HG03097 (cell line): Measurements from ENCODE around the gene AQP1.

Experiments used
- ATAC-seq: cut with Tn5 transposase; IDR thresholded peaks from one replicate; pipeline ENCODE4 v1.9.1; 2021; ENCODE audit not compliant: unreplicated experiment, low FRiP score

AQP1 gene

DNA sequence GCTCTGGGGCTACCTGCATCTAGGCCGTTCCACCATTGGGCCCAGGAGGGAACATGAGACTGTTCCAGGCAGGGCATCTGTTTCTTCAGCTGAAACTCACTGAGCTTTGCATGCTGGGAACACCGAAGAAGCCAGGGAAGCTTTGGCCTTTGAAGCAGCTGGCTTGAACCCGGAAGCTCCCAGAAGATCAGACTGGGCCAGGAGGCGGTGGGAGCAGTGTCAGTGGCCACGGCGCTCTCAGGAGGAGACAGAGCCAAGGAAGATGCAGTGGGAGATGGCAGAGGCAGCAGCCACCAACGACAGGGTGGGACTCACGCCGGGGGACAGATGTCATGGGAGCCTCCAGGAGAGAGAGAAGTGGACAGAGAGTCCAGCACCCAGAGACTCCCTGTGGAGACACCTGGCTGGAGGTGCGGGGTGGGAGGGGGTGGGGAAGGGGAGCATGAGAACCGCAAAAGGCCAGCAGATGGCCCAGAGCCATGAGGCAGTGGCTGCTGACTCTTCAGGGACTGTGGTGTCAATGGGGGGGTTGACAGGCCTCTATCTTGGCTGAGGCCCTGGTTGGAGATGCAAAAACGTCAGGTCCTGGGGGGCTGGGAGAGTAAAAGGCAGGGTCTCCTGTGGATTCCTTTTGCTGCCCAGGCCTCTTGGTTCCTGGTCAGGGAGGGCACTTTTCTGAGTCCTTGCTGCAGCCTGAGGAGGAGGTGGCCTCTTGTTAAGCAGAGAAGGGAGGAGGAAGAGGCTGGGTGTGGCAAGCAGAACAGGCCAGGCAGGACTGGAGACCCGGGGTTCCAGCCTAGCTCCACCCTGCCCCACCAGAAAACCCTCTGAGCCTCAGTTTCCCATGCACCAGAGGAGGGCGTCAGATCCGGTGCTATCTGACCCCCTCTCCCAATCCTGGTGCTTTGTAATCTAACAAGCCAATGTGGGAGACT is 6.3 kb upstream of the AQP1 start:
- ATAC-seq = no peak

DNA sequence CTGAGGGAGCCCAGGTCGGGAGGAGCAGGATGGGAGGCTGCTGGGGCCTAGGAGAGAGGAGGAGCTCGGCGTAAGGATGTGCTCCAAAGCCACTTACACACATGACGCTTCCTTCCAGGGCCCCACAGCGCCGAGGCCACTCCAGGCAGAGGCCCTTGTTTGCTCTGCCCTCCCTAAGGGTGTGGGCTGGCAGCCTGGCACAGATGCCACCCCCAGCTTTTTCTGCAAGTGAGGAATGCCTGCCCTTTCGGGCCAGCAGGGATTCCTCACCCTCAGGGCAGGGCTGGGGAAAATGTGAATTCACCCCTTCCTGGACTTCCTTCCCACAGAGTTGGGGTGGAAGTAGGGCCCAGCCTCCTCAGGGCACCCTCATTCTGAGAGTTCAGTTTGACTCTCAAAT is 5.6 kb upstream of the AQP1 start:
- ATAC-seq = no peak

DNA sequence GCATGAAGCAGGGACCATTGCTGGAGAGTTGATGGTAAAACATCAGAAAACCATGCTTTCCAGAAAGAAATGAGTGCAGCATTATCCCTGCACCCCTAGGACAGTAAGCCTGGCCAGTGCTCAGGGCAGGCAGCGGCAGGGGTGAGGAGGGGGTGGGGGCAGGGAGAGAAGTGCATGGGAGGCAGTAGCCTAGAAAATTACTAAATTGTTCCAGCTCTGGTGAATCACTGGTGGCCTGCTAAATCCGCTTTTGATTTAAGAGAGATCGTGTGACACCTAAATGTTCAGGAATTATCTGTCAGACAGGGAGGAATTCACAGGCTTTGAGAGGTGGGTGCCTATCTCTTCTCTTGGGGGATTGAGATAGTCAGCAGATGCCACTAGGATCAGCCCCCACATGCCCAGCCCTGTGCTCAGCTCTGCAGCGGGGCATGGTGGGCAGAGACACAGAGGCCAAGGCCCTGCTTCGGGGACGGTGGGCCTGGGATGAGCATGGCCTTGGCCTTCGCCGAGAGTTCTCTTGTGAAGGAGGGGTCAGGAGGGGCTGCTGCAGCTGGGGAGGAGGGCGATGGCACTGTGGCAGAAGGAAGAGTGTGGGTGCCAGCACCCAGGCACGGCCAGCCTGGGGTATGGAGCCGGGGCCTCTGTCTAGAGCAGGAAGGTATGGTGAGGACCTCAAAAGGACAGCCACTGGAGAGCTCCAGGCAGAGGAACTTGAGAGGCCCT is 5.0 kb upstream of the AQP1 start:
- no peak for ATAC-seq

DNA sequence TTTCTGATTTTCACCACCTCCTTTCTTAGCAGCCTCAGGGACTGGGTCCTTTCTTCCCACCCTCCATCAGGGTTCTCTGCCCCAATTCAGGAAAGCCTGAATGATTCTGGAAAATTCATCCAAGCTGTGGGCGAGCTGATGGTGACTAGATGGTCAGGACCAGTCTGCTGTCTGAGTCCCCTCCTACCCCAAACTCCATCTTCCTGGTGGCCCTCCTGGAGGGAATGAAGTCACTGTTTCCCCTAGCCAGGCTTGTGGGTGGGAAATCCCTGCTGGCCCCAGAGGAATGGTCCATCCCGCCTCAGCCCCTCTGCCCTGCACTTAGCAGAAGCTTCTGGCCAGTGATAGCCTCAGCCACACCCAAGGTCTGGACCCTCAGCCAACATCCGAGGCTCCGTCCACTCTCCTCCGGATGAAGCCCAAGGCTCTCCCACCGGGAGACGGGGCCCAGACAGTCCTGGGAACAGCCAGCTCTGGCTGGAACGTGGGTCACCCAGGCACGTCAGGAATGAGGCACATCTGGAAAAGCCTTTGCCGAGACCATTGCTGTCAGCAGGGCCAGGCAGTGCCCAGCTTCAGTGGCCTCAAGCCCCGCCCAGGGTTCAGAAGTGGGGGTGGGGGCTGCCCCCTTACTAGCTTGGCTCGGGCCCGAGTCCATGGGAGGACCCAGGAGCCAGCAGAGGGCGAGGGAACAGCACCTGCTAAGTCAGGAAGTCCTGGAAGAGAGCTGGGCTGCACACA is 4.0 kb upstream of the AQP1 start:
- no peak for ATAC-seq

DNA sequence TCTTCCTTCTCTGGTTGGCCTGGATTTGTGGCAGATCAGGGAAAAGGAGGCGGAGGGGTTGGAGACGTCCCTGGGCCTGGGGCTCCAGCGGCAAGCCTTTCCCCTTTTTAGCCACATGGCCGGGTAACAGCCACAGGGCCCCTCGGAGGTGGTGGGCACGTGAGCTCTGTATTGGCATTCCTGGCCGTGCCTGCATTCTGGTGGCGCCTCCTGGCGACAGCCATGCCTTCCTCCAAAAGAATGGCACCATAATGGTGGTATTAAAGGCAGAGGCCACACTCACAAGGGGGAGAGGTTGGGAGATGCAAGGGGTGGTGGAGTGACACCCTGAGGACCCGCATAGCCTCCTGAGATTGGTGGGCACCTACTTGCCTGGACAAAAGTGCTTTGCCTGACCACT is 3.0 kb upstream of the AQP1 start:
- no peak for ATAC-seq

DNA sequence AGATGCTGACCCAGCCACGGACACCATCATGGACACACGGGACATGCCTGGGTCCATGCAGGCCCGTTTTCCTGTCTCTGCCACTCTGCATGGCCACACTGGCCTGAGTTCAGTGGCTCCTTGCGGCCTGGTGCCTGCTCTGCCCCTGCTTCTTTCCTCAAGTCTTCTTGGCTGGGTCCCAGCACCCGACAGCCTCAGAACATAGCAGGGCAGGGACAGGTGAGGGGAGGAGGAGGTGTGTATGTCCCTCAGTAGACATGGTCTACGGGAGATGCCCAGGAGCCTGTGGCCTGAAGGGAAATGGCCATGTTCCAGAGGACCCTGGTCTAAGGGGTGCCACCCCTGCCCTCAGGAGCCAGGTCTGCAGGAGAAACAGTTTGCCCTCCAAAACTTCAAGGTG is 2.2 kb upstream of the AQP1 start:
- ATAC-seq = no peak

DNA sequence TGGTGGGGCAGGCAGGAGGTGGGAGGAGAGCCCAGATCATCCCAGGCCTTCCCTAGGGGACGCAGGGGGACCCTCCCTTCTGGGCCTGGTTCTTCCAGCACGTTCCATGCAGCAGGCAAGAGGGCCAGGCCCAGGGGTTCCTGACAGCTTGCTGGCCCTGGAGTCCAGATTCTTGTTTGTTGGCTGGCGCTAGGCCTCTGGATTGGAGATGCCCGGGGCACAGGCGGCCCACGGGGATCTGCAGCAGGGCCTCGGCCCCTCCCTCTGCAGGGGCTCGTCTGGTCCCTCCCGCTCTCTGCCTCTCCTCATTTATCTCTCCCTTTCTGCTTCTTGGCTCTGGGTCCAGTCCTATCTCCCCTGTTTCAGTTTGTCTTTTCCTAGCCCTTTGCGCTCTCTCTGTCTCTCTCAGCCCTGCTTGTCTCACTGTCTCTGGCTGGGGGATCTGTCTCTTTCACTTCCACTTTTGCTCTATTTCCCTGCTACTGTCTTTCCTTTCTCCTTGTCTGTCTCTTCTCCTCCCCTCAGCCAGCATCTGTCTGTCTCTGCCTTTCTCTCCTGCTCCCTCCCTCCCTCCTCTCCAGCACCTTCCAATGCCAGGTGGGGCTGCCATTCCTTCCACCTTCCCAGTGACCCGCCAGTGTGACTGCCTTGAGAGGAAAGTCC is 1.1 kb upstream of the AQP1 start:
- no peak for ATAC-seq

DNA sequence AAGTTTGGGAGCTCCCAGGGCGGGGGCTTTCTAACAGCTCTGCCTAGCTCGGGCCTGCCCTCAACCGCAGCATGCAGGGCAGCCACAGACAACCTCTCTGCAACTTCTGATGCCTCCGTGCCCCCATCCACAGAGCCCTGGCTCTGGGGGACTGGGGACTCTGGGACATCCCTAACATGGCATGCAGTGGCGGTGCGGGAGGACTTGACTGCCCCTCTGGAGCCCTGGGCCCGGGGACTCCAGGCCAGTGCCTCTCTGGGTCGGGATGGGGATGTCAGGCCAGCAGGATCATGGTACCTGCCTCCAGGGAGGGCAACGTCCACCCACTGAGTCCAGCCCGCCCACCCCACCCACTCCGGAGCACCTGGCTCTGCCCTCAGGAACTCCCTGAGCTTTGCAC is 520 bp upstream of the AQP1 start:
- ATAC-seq = no peak

DNA sequence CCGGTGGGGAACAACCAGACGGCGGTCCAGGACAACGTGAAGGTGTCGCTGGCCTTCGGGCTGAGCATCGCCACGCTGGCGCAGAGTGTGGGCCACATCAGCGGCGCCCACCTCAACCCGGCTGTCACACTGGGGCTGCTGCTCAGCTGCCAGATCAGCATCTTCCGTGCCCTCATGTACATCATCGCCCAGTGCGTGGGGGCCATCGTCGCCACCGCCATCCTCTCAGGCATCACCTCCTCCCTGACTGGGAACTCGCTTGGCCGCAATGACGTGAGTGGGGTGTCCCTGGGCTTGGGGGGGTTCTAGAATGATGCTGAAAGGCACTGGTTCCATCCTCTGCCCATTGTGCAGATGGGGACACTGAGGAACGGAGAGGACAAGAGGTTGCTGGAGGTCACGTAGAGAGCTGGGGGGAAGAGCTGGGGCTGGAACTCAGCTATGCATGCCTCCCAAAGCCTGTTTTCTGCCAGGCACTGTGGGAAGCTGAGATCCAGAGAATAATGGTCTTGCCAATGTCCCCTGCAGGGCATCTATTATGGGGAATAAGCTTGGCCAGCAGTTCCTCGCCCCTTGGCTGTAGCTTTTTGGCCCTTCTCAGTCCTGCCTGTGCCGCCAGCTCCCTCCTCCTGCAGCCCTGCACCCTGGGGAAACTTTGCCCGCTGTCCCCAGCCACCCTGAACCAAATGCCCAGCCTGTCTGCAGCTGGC is 523 bp downstream of the AQP1 start:
- no peak for ATAC-seq

DNA sequence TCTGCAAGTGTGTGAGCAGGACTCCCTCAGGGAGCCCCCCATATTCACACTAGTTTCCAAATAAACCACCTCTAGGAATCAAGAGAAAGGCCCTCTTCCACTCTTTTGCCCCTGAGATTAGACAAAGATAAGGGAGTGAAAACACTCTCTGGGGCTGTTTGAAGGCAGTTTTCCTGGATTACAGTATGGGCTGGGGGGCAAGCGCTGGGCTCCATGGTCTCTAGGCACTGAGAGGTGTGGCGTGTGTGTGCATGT is 1.0 kb downstream of the AQP1 start:
- ATAC-seq = no peak

DNA sequence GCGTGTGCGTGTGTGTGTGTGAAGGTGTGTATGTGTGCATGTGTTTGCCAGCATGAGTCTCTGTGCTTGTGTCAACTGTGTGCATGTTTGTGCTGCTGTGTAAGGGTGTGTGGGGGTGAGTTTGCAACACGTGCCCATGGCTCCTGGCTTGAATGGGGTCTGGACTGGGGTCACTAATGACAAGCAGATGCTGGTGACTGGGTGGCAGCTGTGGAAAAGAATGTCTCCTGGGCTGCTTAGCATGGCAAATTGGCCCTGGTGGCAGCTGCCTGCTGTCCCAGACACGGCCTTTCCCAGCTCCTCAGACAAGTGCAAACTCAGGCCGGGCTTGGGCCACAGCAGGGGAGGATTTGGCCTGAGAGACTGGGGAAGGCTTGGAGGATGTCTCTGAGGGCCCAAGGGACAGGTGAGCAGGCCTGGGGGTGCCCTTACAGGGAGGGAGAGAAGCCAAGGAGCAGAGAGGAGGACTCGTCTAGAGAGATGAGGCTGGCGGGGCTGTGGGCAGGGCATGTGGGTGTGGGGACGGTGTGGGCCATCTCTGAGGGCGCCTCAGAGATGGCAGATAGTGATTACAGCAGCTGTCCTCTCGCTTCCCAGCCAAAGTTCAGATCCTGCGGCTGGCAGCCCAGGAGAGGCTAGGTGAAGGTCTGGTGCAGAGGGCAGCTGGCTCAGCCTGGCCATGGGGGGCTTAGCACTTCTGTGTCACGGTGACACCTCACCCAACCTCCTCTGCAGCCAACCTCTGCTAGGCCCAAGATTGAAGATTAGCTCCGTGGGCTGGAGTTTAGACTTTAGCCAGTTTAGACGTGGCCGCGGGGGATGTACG is 1.5 kb downstream of the AQP1 start:
- ATAC-seq = no peak

DNA sequence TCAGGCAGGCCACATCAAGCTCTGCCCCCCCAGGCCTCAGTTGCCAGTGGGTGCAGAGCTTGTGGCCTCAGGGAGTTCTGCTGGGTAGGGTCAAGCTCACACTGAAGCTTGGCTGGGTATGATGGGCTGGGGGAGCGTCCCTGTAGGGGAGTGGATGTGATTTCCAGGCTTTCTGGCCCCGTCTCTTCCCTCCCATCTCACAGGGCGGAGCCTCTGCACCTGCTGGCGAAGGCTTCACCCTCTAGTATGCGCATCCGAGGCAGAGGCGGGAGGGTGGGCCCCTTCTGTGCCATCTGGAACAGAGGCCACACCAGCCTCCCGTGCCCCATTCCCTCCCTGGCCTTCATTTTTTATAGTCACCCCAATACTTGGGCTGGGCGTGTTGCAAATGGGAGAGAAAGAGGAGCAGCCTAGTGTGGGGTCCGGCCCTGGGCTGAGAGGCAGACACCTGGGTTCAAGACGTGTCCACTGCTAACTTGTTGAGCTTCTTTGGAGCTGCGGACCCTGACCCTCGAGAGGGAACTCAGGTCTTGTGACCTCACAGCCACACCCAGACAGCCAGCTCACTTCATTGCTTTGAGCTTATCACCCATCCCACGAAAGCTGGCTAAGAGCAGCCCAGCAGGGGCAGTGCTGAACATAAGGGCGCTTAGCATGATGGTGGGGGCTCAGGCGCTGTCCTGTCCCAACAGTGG is 2.3 kb downstream of the AQP1 start:
- no peak for ATAC-seq

DNA sequence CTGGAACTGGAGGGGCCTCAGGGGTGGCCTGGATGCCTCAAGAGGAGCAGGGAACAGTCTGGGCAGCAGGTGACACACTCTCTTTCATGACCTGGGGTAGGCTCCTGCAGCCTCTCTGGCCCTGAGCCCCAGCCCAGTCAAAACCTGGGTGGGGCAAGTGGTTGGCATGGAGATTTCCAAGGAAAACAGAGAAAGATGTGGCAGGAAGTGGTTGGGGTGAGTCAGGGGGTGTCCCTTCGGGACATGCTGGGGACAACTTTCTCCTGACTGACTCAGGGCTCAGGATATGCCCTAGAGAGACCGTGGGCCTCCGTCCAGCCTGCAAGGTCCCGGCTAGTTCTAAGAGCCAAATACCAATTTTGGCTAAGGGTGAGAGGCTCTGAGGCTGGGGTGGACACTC is 2.9 kb downstream of the AQP1 start:
- no peak for ATAC-seq

DNA sequence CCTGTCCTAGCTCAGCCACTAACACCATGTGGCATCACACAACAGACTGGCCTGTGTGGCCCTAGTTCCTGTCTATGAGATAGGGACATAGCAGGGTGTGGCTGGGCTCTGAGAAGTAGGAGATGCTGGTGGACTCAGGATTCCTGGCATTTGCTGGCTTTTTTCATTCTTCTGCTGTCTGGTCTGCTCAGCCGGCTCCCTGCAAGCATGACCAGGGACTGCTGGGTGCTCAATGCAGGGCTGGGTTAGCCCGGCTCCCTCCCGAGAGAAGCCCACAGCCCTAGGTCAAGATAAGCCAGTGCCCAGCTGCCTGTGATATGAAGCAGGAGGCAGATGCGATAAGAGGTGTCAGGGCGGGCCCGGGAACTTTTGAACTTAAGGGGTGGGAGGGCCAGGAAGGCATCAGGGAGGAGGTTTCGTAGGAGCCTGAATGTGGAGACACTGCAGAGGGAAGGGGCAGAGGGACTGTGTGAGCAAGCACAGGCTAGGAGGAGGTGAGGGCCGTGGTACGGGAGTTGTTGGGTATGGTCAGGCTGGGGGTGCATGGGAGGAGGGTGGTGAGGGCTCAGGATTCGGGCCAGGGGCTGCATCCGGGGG is 3.5 kb downstream of the AQP1 start:
- no peak for ATAC-seq

DNA sequence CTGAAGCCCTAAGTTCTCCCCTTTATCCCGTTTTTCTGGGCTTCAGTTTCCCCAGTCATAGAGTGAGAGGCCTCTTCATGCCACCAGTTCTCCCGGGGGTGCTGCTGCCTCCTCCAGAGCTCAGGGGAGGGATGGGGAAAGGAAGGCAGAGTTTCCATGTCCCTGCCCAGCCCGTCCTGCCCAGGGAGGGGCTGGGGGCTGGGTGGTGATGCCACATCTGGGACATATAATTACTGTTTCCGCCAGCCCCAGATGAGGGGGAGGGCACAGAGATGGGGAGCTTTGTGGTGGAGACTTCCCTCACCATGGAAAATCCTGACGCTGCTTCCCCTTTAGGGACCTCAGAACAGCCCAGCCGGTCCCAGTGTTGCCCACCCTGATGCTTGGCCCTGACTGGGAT is 4.1 kb downstream of the AQP1 start:
- ATAC-seq = no peak

DNA sequence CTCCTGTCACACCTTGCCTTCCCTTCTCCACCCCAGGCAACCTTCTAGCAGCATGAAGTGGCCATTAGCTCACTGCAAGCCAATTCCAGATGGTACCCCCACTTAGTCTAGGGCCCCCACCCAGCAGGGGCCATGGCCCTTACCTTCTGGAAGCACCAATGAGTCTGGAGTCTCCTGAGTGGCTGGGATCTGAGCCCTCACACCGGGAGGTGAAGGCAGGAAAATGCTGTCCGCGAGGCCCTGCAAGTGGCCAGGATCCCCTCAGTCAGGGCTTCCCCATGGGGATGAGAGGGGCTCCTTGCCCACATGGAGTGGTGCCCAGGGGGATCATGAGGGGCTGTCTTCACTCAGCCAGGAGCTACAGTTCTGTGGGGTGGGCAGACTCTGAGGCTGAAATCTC is 4.6 kb downstream of the AQP1 start:
- no peak for ATAC-seq

DNA sequence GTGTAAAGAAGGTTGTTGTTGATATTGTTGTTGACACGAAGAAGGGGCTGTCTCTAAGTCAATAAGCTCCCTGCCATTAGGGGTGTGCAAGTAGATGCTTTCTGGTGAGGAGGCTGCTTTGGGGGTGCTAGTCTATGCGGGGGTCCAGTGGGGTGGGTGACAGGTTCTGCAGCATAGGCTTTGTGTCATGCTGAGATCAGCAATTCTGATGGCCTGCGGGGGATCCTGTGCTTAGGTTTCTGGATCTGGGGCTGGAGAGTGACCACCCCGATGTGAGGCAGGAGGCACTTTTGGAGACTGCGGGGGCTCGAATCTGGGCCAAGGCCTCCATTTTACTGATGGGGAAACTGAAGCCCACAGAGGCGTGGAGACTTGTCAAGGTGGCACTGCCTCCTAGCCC is 5.1 kb downstream of the AQP1 start:
- ATAC-seq = no peak

DNA sequence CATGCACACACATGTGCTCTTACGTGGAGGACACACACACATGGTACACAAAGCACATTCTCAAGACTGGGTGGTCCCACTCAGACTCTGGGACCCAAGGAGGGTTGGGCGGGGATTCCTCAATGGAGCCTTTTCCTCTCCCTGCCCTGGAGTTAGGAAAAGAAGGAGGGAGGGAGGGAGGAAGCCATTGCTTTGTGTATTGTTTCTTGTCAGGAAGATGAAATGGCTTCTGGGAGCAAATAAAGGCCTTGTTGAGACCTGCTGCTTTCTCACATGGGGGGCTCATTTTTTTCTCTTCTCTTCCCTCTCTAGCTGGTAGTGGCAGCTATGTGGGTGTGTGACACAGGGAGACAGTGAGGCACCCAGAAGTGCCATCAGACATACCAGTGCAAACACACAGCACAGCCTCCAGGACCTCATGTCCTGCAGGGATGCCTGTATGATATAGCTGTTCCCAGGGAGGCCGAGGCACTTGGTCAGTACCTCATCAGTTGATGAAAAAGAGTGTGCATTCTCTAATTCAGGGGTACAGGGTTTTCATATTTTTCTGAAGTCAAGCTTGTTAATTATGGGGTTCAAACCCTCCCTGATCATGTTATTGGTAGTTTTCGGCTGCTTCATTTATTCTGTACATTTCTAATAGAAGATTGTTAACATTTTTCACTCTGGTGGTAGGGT is 5.7 kb downstream of the AQP1 start:
- no peak for ATAC-seq
